K562 (cell line): Measurements from ENCODE around the gene XPR1. TPM values are rescaled to one million over a fixed set of nuclear protein-coding genes. Genes with fewer than 3 reads are reported as not detected.

Experiments used
- ATAC-seq: fragments of 200-7000 bp; cut with Tn5 transposase; 3 replicates; pipeline ENCODE4 v1.9.1; 2020; ENCODE audit warnings: moderate library complexity
- BruUV-seq: library from RNA; stranded (reverse); fragments of 400-500 nt; replicated peaks from 2 replicates; lab custom pipeline; 2021; lab: Mats Ljungman, UMichigan
- CTCF ChIA-PET: fragments of 300-600 bp; formaldehyde crosslinking; extraction: SDS; loops from one replicate; lab custom pipeline; 2021; ENCODE audit warnings: low intra/inter-chr PET ratio; lab: Yijun Ruan, JAX
- POLR2A ChIA-PET: fragments of 300-600, 350-650 bp; sonication (Branson Sonifier 250); formaldehyde crosslinking; extraction: SDS; loops from one replicate; lab custom pipeline; 2021; ENCODE audit warnings: antibody characterized with exemption, inconsistent platforms; lab: Yijun Ruan, JAX
- DNase-seq, 4 experiments: peaks; one replicate each; pipeline versions ENCODE4 v3.0.0 to v3.0.0-alpha.2; 2011 to 2018; ENCODE audit warnings: low spot score in 3 of 4, mixed read lengths in 3 of 4; ENCODE audit errors: extremely low read depth in 1 of 4
- FAIRE-seq: peaks from 2 replicates; lab custom pipeline; 2011; peaks lifted over from hg19 to GRCh38; lab: Jason Lieb, UNC
- H2AFZ ChIP-seq: 2 replicates; pipeline ENCODE4 v1.6.0; 2011; ENCODE audit warnings: low read depth, low read length, control low read depth, inconsistent platforms
- H3K27ac ChIP-seq: fragments of 200-600 bp; 3 replicates; pipeline ENCODE4 v1.8.0; 2011; ENCODE audit warnings: low read depth, mild to moderate bottlenecking, control low read depth, inconsistent platforms, low read length, moderate library complexity, mixed read lengths; ENCODE audit errors: extremely low read depth
- H3K27me3 ChIP-seq, 2 experiments: fragments of 300-600 bp in 1 of 2; 2 replicates in 1 of 2; 3 replicates in 1 of 2; pipeline versions ENCODE4 v1.6.0 to v1.8.0; 2011; ENCODE audit warnings: inconsistent platforms in 2 of 2, low read length in 2 of 2, mild to moderate bottlenecking in 1 of 2, mixed read lengths in 1 of 2, moderate library complexity in 1 of 2; ENCODE audit not compliant: control insufficient read depth in 2 of 2, insufficient read depth in 2 of 2
- H3K36me3 ChIP-seq: fragments of 300-600 bp; 3 replicates; pipeline ENCODE4 v1.8.0; 2011; ENCODE audit warnings: mild to moderate bottlenecking, low read length, inconsistent platforms; ENCODE audit not compliant: control insufficient read depth, insufficient read depth
- H3K4me1 ChIP-seq, 2 experiments: fragments of 200-600 bp in 1 of 2; replicated peaks in 1 of 2; 2 replicates in 1 of 2; 3 replicates in 1 of 2; pipeline versions ENCODE4 v1.5.1 to v1.8.0; 2011; ENCODE audit warnings: inconsistent platforms in 2 of 2, low read length in 2 of 2, mild to moderate bottlenecking in 1 of 2, mixed read lengths in 1 of 2, moderate library complexity in 1 of 2; ENCODE audit not compliant: control insufficient read depth in 2 of 2, insufficient read depth in 2 of 2
- H3K4me2 ChIP-seq: 2 replicates; pipeline ENCODE4 v1.6.1; 2011; ENCODE audit warnings: low read length, control low read depth, inconsistent platforms, mixed read lengths; ENCODE audit not compliant: insufficient read depth
- H3K4me3 ChIP-seq: fragments of 200-600 bp; sonication (generic), shearing (Covaris generic); 2 replicates; pipeline ENCODE4 v1.5.1; 2016; ENCODE audit warnings: control low read depth, inconsistent platforms
- H3K79me2 ChIP-seq: fragments of 200-600 bp; 3 replicates; pipeline ENCODE4 v1.8.0; 2011; ENCODE audit warnings: low read length, inconsistent platforms; ENCODE audit not compliant: control insufficient read depth, insufficient read depth
- H3K9ac ChIP-seq, 2 experiments: 2 replicates each; pipeline versions ENCODE4 v1.6.0 to v1.6.1; 2011; ENCODE audit warnings: low read depth in 2 of 2, low read length in 2 of 2, control low read depth in 1 of 2, inconsistent platforms in 1 of 2, mild to moderate bottlenecking in 1 of 2, mixed read lengths in 1 of 2; ENCODE audit not compliant: insufficient read depth in 1 of 2
- H3K9me1 ChIP-seq: one replicate; pipeline ENCODE4 v1.6.0; 2011; ENCODE audit warnings: inconsistent platforms, mild to moderate bottlenecking, low read length, moderate library complexity; ENCODE audit not compliant: control insufficient read depth, insufficient read depth
- H3K9me3 ChIP-seq: replicated peaks from 2 replicates; pipeline ENCODE4 v1.5.1; 2011; ENCODE audit warnings: low read depth, low read length, inconsistent platforms; ENCODE audit not compliant: control insufficient read depth, insufficient read depth
- H4K20me1 ChIP-seq: replicated peaks from 2 replicates; pipeline ENCODE4 v1.6.1; 2011; ENCODE audit warnings: low read length, inconsistent platforms, mixed read lengths; ENCODE audit not compliant: control insufficient read depth, insufficient read depth
- BCLAF1 ChIP-seq, 2 experiments: fragments of 450-650 bp in 1 of 2; IDR thresholded peaks; 2 replicates each; pipeline ENCODE4 v1.6.1; 2011 to 2017; ENCODE audit warnings: low read depth in 2 of 2, antibody characterized with exemption in 1 of 2, borderline replicate concordance in 1 of 2, low read length in 1 of 2, mild to moderate bottlenecking in 1 of 2, mixed read lengths in 1 of 2; ENCODE audit not compliant: control insufficient read depth in 1 of 2
- HNRNPH1 ChIP-seq: fragments of 200-400 bp; formaldehyde crosslinking; optimal IDR thresholded peaks from 2 replicates; pipeline ENCODE3; 2017; ENCODE audit warnings: low read depth, mild to moderate bottlenecking, low read length, moderate library complexity
- MXI1 ChIP-seq: IDR thresholded peaks from 2 replicates; pipeline ENCODE4 v1.6.1; 2011; ENCODE audit warnings: low read depth, mild to moderate bottlenecking, improper control_type of control experiment, low read length
- SRSF9 ChIP-seq: fragments of 200-400 bp; formaldehyde crosslinking; IDR thresholded peaks from 2 replicates; pipeline ENCODE4 v1.6.1; 2017; ENCODE audit warnings: low read depth, low read length, borderline replicate concordance
- ZC3H11A ChIP-seq: IDR thresholded peaks from 2 replicates; pipeline ENCODE4 v1.6.1; 2012; ENCODE audit warnings: low read depth, low read length, improper control_type of control experiment
- ZNF134 ChIP-seq: fragments of 250-450 bp; sonication (Bioruptor Pico); conservative IDR thresholded peaks from 2 replicates; pipeline ENCODE4 v1.4.0; 2020
- ZNF184 ChIP-seq: sonication (generic); formaldehyde crosslinking; IDR thresholded peaks from 2 replicates; pipeline ENCODE4 v1.5.0; 2020; ENCODE audit warnings: missing genetic modification reagents
- ZNF696 ChIP-seq: fragments of 250-450 bp; sonication (Bioruptor Pico); conservative IDR thresholded peaks from 2 replicates; pipeline ENCODE4 v1.4.0; 2020; ENCODE audit warnings: mild to moderate bottlenecking, moderate library complexity
- WGBS: fragments of 100-300 bp; shearing (Covaris generic); methylation state at CpG from one replicate; pipeline ENCODE4 v1.1.6; 2016; ENCODE audit warnings: low coverage, mixed read lengths; ENCODE audit not compliant: insufficient coverage; ENCODE audit errors: missing lambda C conversion rate; 5-methylcytosine and 5-hydroxymethylcytosine counted together
- in situ Hi-C: fragments of 300-500 bp; cut with MboI; formaldehyde crosslinking; loops from 4 replicates; pipeline ENCODE4 v1.15.0; 2018; ENCODE audit warnings: inconsistent platforms, mixed read lengths
- intact Hi-C: fragments of 100-400 bp; cut with micrococcal nuclease; formaldehyde crosslinking; loops from 2 replicates; pipeline ENCODE4 v1.14.2; 2022
- polyA plus RNA-seq, 8 experiments: library from polyadenylated mRNA; depleted of rRNA in 4 of 8; stranded (reverse) in 5 of 8; unstranded in 3 of 8; fragments of >200 nt; fragmentation: Nextera tagmentation in 2 of 8; fragmentation: Illumina TruSeq in 1 of 8; extraction: Ambion mirVana in 2 of 8; extraction: Trizol in 1 of 8; gene quantifications; 2 replicates each; pipeline versions ENCODE4 v1.2.1 to v1.2.3, GENCODE V29; 2011 to 2014; ENCODE audit warnings: inconsistent platforms in 1 of 8, missing spikeins in 1 of 8
- total RNA-seq, 7 experiments: library from RNA; depleted of rRNA in 6 of 7; stranded (reverse); fragments of >200 nt in 6 of 7; fragmentation: Illumina TruSeq in 2 of 7; extraction: Trizol in 2 of 7; gene quantifications; 2 replicates each; pipeline versions ENCODE4 v1.2.1 to v1.2.3, GENCODE V29; 2011 to 2021; ENCODE audit warnings: low replicate concordance in 1 of 7
- TF ChIP-seq, protein P1 (sequence below): sonication (generic); formaldehyde crosslinking; IDR thresholded peaks from 2 replicates; pipeline ENCODE4 v1.9.0; 2022; ENCODE audit warnings: mild to moderate bottlenecking, missing genetic modification reagents
- TF ChIP-seq, protein P2 (sequence below), 2 experiments: fragments of 450-650 bp in 1 of 2; sonication (generic) in 1 of 2; formaldehyde crosslinking in 1 of 2; IDR thresholded peaks in 1 of 2; conservative IDR thresholded peaks in 1 of 2; 2 replicates each; pipeline versions ENCODE4 v1.6.1 to v1.8.1; 2016 to 2023; ENCODE audit warnings: mild to moderate bottlenecking in 2 of 2, moderate library complexity in 2 of 2, inconsistent platforms in 1 of 2, missing genetic modification reagents in 1 of 2
- TF ChIP-seq, protein P3 (sequence below): fragments of 250-450 bp; sonication (Bioruptor Pico); IDR thresholded peaks from 2 replicates; pipeline ENCODE4 v1.5.0; 2021

Gene XPR1
- total and polyA plus RNA-seq, 9 of the 15 experiments (the other 6 are each of a cell fraction or from before 2014, with no cell fraction given), result 3.0 to 66.2 (median 38.6) TPM

GRCh38 chr1:180934563-180934962 lies 302.7 kb downstream of the XPR1 start:
- 74% methylated on average over 7 of the region's 7 CpGs for WGBS
- Histone ChIP-seq H3K36me3 (no peaks in the 10 kb centered on the region), H3K27me3 (peaks cover 3 to 4% of the 10 kb centered on the region in 2 experiments; a peak in 1 of 5 replicates), H3K9me1 (peaks cover 4% of the 10 kb centered on the region)
- TF ChIP-seq, protein P1, sequence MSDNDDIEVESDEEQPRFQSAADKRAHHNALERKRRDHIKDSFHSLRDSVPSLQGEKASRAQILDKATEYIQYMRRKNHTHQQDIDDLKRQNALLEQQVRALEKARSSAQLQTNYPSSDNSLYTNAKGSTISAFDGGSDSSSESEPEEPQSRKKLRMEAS, result no peak
- no peak for TF ChIP-seq MXI1
- no peak for TF ChIP-seq HNRNPH1
- no peak for TF ChIP-seq ZNF184 (CRISPR knock-in tag)
- TF ChIP-seq ZNF696 (CRISPR knock-in tag), result no peak
- no peak for TF ChIP-seq ZC3H11A
- no peak for TF ChIP-seq BCLAF1 (IDR thresholded peaks at IDR 0.05; ENCODE audit: borderline replicate concordance in 1 of 2, control insufficient read depth in 1 of 2, low read depth in 2 of 2, low read length in 1 of 2)
- TF ChIP-seq ZNF134, result no peak
- no peak for TF ChIP-seq SRSF9
- TF ChIP-seq, protein P2, sequence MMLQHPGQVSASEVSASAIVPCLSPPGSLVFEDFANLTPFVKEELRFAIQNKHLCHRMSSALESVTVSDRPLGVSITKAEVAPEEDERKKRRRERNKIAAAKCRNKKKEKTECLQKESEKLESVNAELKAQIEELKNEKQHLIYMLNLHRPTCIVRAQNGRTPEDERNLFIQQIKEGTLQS (IDR thresholded peaks at IDR 0.05), result no peak
- TF ChIP-seq, protein P2 (CRISPR knock-in tag; conservative IDR thresholded peaks at IDR 0.05), result no peak
- TF ChIP-seq, protein P3, sequence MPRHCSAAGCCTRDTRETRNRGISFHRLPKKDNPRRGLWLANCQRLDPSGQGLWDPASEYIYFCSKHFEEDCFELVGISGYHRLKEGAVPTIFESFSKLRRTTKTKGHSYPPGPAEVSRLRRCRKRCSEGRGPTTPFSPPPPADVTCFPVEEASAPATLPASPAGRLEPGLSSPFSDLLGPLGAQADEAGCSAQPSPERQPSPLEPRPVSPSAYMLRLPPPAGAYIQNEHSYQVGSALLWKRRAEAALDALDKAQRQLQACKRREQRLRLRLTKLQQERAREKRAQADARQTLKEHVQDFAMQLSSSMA (CRISPR knock-in tag), result no peak
- TF ChIP-seq, all 486 proteins: peak for 0
- H2AFZ ChIP-seq, result no peak overlapping the region
- no peak overlapping the region for H3K4me2 ChIP-seq
- in situ Hi-C loops, result no loop called here
- DNase-seq (no peak), FAIRE-seq (no peak), ATAC-seq (no peak)
- no peak overlapping the region for H3K4me3 ChIP-seq
- ChIA-PET POLR2A (no interaction called here), CTCF (no interaction called here)
- no peaks in the 10 kb centered on the region for H3K9me3 ChIP-seq
- intact Hi-C loops, result loop anchor here (5.0 kb wide), 2 partner anchors 88 to 218 kb away; partner anchors contain the start of gene STX6
- H3K27ac ChIP-seq, result no peak overlapping the region
- H3K4me1 ChIP-seq, result peaks cover 15 to 36% of the 10 kb centered on the region in 2 experiments; a peak in 4 of 5 replicates
- H4K20me1 ChIP-seq, result no peaks in the 10 kb centered on the region
- H3K79me2 ChIP-seq, result no peaks in the 10 kb centered on the region
- BruUV-seq, result no TSS peak
- H3K9ac ChIP-seq, result no peak overlapping the region
